ENCODE data around the gene ALCAM. TPM values are rescaled to one million over a fixed set of nuclear protein-coding genes. Genes with fewer than 3 reads are reported as not detected.

ALCAM gene
- total and polyA plus RNA-seq, 2 of the 8 experiments (the other 6 are each of a cell fraction or from before 2014, with no cell fraction given) = 10.8 to 33.0 TPM

DNA sequence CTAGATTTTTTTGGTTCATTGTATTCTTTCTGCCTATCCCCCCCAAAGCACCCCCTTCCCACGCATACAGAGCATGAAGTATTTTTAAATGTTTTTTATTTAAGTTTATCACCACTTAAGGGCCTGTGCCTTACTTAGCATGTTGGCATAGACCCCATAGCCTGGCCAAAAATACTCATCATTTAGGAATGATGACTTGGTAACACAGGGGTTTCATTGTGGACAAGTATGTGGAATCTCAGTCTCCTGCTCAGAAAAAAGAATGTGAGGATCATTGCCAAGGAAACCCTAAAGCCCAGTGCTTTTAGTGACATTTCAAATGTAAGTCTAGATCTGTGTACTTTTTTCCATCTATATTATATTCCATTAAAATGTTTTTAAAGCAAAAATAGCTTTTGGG lies 146.3 kb downstream of the ALCAM start:
- no peak for DNase-seq (ENCODE audit: low read depth in 1 of 2, low spot score in 2 of 2)
- WGBS, 2 experiments (ENCODE audit: extremely low coverage in 1 of 2, insufficient coverage in 1 of 2, insufficient read length in 1 of 2, insufficient replicate concordance in 2 of 2, low coverage in 1 of 2, low lambda C conversion rate in 2 of 2, missing lambda C conversion rate in 1 of 2) = 88% methylated on average over 1 of the region's 1 CpG; no CpG with 5 or more reads in 1 of the 2 experiments
- no peak for TF ChIP-seq POLR2AphosphoS5 (IDR thresholded peaks at IDR 0.05; ENCODE audit: low read depth, low read length)
- TF ChIP-seq ZNF274 (IDR thresholded peaks at IDR 0.05; ENCODE audit: borderline replicate concordance, extremely low read depth, low read length) = no peak
- TF ChIP-seq ASH2L (IDR thresholded peaks at IDR 0.05; ENCODE audit: low read length) = no peak
- TF ChIP-seq JUN (IDR thresholded peaks at IDR 0.05; ENCODE audit: low read depth, low read length) = no peak
- no peak for TF ChIP-seq EGR1 (IDR thresholded peaks at IDR 0.05; ENCODE audit: borderline replicate concordance, low read depth, low read length)
- no peak for TF ChIP-seq HDAC6 (IDR thresholded peaks at IDR 0.05; ENCODE audit: low read depth, low read length)
- TF ChIP-seq SUZ12 (IDR thresholded peaks at IDR 0.05; ENCODE audit: low read length) = no peak
- no peak for TF ChIP-seq KDM5A (IDR thresholded peaks at IDR 0.05; ENCODE audit: low read length)
- TF ChIP-seq, protein P1, sequence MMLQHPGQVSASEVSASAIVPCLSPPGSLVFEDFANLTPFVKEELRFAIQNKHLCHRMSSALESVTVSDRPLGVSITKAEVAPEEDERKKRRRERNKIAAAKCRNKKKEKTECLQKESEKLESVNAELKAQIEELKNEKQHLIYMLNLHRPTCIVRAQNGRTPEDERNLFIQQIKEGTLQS (IDR thresholded peaks at IDR 0.05; ENCODE audit: insufficient read depth, low read depth, low read length) = no peak
- no peak for TF ChIP-seq NRF1 (IDR thresholded peaks at IDR 0.05; ENCODE audit: low read depth, low read length)
- TF ChIP-seq TEAD4 (IDR thresholded peaks at IDR 0.05; ENCODE audit: low read depth, low read length) = no peak
- TF ChIP-seq CHD2 (IDR thresholded peaks at IDR 0.05; ENCODE audit: low read length) = no peak
- TF ChIP-seq RNF2 (IDR thresholded peaks at IDR 0.05; ENCODE audit: borderline replicate concordance, low read depth, low read length, missing control alignments, poor library complexity, severe bottlenecking) = no peak

More for the DNA sequence above, 146.3 kb downstream of the ALCAM start:
- Histone ChIP-seq H2BK120ac (replicated peaks; ENCODE audit: low read depth, low read length) (no peak overlapping the region), H3K14ac (ENCODE audit: insufficient read length) (no peak overlapping the region), H3K18ac (ENCODE audit: extremely low read depth, low read length) (no peak overlapping the region), H2BK15ac (ENCODE audit: low read length) (no peak overlapping the region), H2AFZ (ENCODE audit: low read length) (no peak overlapping the region), H2BK5ac (ENCODE audit: low read depth, low read length) (no peak overlapping the region), H3K56ac (replicated peaks; ENCODE audit: insufficient read length, low read depth, low read length) (no peak overlapping the region), H2BK12ac (ENCODE audit: low read depth, low read length) (no peak overlapping the region), H4K20me1 (replicated peaks in 1 of 2; ENCODE audit: control insufficient read depth in 1 of 2, insufficient read depth in 2 of 2, low read length in 2 of 2) (no peaks in the 10 kb centered on the region), H3K23ac (ENCODE audit: insufficient read length) (no peak overlapping the region), H3K9ac (replicated peaks in 1 of 4; ENCODE audit: extremely low read depth in 1 of 4, low read depth in 3 of 4, low read length in 3 of 4) (no peak overlapping the region), H3K4me2 (ENCODE audit: insufficient read depth in 1 of 2, low read depth in 2 of 2, low read length in 2 of 2) (no peak overlapping the region), H3K4me1 (replicated peaks in 1 of 4; ENCODE audit: control insufficient read depth in 3 of 4, insufficient read depth in 4 of 4, low read length in 3 of 4) (peaks cover 0 to 4% (median 0%) of the 10 kb centered on the region in 4 experiments; a peak in 1 of 7 replicates), H2BK20ac (ENCODE audit: low read length) (no peak overlapping the region), H3K79me2 (ENCODE audit: control insufficient read depth in 1 of 2, insufficient read depth in 2 of 2, low read length in 2 of 2) (peaks cover 0 to 17% of the 10 kb centered on the region in 2 experiments; a peak in 1 of 4 replicates), H4K91ac (replicated peaks; ENCODE audit: insufficient read length, low read length) (no peak overlapping the region), H3K4ac (replicated peaks; ENCODE audit: insufficient read length, low read depth, low read length) (no peak overlapping the region), H3K27ac (ENCODE audit: low read depth, low read length) (no peak overlapping the region), H3K79me1 (ENCODE audit: low read depth, low read length) (no peaks in the 10 kb centered on the region), H3K9me3 (ENCODE audit: insufficient read depth in 2 of 2, low read depth in 1 of 2, low read length in 1 of 2) (no peaks in the 10 kb centered on the region), H3K36me3 (ENCODE audit: control insufficient read depth in 2 of 4, insufficient read depth in 4 of 4, low read length in 3 of 4) (no peaks in the 10 kb centered on the region), H4K5ac (ENCODE audit: insufficient read length, low read depth, low read length) (no peak overlapping the region), H2AK5ac (ENCODE audit: low read depth, low read length) (no peak overlapping the region), H4K8ac (ENCODE audit: extremely low read depth, insufficient read depth, low read length) (no peak overlapping the region), H3K27me3 (replicated peaks in 1 of 4; ENCODE audit: control insufficient read depth in 3 of 4, extremely low read depth in 1 of 4, insufficient read depth in 3 of 4, low read length in 3 of 4) (no peaks in the 10 kb centered on the region), H3K4me3 (ENCODE audit: extremely low read depth in 1 of 4, insufficient read depth in 2 of 4, low read depth in 3 of 4, low read length in 4 of 4) (no peak overlapping the region), H3K23me2 (ENCODE audit: low read depth, low read length) (0 out of 2 replicates have a peak, but pooled peaks cover 2% of the 10 kb centered on the region)
- ChIA-PET CTCF (ENCODE audit: partially characterized antibody) (no interaction called here), POLR2A (ENCODE audit: partially characterized antibody) (no interaction called here)
- no peak for FAIRE-seq

Data from H1 (cell line).